Effector CD4-positive, alpha-beta T cell (primary cell): Measurements from ENCODE around the gene FAM170A. TPM values are rescaled to one million over a fixed set of nuclear protein-coding genes. Genes with fewer than 3 reads are reported as not detected.

Experiments
- DNase-seq: peaks from one replicate; pipeline ENCODE4 v3.0.0-alpha.2; 2020
- total RNA-seq: gene quantifications from one replicate; lab custom pipeline; 2026; lab: John Stamatoyannopoulos, UW

The FAM170A gene
- total RNA-seq, result not detected

DNA sequence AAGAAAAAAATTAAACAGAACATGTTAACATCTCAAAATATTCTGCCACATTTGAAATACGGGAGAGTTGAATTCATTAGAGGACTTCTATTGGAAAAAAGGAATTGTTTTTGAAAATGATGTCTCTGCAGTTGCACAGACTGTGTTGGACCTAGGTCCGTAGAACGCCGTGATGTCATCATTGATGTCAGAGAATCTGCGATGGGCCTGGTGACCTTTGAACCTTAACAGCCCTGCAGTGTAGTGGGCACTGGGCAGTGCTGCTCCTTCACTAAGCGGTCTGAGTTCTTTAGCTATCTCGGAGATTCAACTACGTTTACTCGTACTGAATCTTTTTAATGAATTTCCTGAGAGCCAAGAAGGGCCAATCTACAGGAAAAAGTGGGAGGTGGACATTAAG lies at the start of gene FAM170A:
Gene FAM170A, plus strand, starts transcription at position 220 of the 400 bp plus-strand sequence. CDS start 211 bp downstream, outside the sequence.
- no peak for DNase-seq

DNA sequence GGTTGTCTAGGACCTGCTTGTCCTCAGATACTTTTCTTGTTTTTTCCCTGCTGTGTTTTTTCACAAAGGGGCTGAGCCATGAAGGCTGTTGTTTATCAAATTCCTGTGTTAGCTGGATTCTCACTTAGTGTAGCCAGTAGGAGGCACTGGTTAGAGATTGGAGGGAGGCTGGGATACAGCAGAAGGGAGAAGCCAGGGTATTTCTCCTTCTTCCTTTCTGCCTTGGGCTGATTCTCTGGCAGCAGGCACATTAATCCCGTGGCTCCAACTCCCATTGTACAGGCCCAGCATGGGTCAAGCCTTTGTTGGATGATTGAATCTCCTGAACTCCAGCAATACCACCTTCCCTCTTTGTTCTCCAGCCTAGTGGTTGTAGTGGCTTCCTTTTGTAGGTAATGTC lies 46.4 kb upstream of the FAM170A start:
- DNase-seq, result no peak

GRCh38 chr5:119583684-119584083 lies 45.7 kb upstream of the FAM170A start:
- no peak for DNase-seq

- no peak for DNase-seq
Measured at GRCh38 chr5:119596046-119596445, 33.3 kb upstream of the FAM170A start.

- no peak for DNase-seq
Measured at GRCh38 chr5:119597728-119598298, 31.5 kb upstream of the FAM170A start.

DNA sequence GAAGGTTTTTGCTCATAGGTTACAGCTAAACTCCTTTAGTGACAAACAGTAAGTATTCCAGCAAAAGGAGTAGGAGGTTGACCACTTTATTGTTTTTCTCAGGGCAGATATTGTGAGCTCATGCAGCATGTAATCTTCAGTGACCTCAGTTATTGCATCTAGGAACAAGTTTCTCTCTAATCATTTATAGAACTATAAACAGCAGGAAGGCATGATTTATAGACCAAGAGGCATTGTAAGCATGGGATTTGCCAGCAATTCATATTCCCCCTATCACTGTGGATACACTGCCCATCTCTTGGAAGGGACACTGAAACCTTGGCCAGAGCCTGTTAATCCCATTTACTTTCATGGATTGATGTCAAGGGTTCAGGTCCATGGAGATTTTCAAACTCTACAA lies 15.4 kb upstream of the FAM170A start:
- DNase-seq, result no peak

GRCh38 chr5:119614838-119615237 lies 14.5 kb upstream of the FAM170A start:
- no peak for DNase-seq

GRCh38 chr5:119626086-119626485 lies 3.3 kb upstream of the FAM170A start:
- no peak for DNase-seq

DNA sequence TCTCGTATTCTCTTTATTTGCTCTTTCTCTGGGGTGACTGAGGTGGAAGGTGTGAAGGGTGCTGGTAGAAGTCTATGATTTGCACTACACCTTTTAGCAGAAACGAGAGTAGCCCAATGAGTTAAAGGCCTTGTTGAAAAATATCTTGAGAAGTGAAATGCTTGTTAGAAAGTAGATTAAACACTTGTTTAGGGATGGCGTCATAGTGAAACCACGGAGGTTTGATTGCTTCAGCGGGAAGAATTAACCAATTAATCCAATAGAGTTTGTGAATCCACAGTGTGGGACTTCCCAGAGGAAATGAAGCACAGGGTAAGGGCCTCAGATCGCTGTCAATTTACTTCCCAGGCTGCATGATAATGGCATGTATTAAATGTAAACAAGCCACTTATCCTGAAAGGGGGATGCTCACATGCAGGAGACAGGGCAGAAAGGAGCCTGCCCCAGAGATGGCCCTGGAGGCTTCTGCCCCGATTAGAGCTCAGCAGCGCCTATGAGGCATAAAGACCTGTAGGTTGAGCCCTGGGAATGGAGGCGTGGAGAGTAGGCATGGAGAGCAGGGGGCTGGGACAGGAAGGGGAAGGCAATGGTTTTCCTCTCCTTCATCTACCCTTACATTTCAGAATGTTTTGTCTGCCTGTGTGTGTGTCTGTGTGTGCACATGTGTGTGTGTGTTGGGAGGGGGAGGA lies 1.5 kb downstream of the FAM170A start:
- no peak for DNase-seq

DNA sequence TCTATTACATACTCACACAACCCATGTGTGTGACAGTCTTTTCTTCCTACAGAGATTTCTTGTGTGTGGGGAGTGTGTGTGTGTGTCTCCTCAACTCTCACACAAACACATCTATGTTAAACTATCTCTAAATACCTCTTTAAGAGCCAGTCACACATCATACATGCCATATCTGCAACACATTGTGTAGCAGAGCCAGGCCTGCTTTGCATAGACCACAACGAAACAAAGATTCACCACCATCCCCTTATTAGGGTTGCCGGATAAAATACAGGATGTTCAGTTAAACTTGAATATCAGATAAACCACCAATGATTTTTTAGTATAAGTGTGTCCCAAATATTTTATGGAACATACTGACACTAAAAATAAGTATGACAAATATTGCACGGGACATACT lies 2.3 kb downstream of the FAM170A start:
- DNase-seq, result no peak

DNA sequence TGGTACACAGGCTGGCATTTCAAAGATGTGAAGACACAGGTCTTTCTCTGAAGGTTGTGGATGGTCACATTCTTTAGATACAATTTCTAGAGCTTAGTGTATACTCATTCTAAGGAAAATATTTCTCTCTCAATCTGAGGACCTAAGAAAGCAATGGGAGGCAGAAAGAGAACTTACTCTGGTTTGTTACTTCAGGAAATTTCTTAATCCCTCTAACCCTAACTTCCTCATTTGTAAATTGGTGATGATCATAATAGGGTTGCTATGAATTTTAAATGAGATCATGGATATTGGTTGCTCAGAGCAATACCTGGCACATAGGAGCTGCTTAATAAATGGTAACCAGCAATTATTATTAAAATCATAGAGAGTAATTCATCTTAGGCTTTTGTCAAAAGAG lies 22.1 kb downstream of the FAM170A start:
- no peak for DNase-seq

DNA sequence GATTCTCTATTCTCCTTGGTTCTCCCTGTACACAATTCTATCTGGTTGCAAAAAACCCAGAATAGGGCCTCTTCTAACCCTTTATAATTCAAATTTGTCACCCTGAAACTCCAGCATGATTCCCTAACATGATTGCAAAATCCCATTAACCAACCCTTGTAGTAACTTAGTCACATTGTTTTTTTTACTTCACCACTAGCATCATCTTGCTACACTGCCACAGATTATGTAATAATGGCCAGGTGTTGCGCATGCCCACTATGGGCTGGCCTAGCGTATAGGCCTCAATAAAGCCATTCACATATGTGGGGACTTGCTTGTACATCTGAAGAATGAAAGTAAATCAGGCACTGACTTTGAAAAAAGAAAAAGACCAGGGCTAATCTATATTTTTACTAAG lies 25.7 kb downstream of the FAM170A start:
- no peak for DNase-seq

GRCh38 chr5:119656023-119656422 lies 26.7 kb downstream of the FAM170A start:
- DNase-seq, result no peak

DNA sequence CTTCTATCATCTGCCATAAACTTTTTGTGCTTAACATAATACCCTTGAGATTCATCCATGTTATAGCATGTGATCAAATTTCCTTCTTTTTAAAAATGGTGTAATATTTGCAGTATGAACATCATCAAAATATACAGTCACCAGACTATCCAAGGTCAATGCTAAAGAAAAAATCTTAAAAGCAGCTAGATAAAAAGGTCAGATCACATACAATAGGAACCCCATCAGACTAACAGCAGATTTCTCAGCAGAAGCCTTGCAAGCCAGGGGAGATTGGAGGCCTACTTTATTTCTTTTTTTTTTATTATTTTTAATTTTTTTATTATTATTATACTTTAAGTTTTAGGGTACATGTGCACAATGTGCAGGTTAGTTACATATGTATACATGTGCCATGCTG lies 37.2 kb downstream of the FAM170A start:
- no peak for DNase-seq

DNA sequence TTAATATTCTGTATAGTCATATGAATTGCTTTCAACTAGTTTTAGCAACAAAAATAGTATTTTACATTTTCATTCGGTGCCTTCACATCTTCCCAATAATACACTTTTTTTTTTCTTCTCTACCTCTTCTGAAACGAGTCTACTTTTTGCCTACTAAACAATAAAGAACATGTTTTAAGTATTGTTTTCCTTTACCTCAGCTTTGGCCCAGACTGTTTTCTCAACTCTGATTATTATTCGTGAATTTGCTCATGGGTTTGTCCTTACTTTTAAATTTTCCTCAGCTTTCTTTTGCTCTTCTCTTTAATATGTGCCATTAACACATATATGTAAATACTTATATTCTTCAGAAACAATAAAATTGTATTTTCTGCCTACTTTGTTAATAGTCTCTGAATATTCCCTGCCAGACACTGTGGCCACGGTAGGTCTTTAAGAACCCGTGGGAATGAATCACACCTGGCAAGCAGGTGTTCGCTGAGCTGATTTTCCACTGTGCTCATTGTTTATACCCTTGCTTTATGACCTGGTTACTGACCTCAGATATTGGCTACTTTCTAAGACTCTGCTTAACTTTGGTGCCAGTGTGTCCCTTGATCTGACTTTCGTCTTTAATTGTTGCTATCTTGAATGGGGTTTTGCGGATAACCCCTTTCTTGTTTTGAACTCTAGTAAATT lies 49.1 kb downstream of the FAM170A start:
- no peak for DNase-seq

DNA sequence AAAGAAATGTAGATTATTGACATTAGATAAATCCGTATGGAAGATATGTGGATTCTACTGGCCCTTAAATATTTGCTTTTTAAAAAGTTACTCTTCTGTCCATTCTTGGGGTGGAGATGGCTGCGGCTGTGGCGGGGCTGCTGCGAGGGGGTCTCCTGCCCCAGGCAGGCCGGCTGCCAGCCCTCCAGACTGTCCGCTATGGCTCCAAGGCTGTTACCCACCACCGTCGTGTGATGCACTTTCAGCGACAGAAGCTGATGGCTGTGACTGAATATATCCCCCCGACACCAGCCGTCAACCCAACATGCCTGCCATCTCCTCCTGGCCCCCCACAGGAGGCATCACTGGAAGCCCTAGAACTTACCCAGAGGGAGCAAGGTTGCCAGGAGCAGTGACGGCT lies 50.7 kb downstream of the FAM170A start:
- no peak for DNase-seq

GRCh38 chr5:119681734-119682133 lies 52.4 kb downstream of the FAM170A start:
- DNase-seq, result no peak

DNA sequence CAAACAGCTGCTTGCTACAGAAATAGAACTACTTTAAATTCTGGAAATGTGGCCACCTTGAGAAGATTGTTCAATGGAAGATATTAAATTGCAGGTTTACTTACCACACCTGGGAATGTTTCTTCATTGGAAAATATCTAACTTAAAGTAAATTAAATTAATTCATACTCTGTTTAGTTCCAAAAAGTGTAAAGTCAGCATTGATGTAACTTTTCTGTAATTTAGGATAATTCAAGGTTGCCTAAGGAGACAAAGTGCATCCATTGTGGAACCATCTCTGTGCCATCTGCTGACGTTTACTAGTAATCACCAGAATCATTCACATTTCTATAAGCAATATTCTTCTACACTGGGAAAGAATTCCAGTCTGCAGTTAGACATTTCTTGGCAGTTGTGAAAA lies 53.0 kb downstream of the FAM170A start:
- no peak for DNase-seq
